Measurements from ENCODE around the gene PROM1.

GRCh38 chr4:15930314-15930713 is 153.5 kb downstream of the PROM1 start:
- TF ChIP-seq EZH2 (IDR thresholded peaks at IDR 0.05; ENCODE audit: borderline replicate concordance) = no peak
- no peak for TF ChIP-seq EZH2phosphoT487 (IDR thresholded peaks at IDR 0.05; ENCODE audit: low read depth, severe bottlenecking, unreplicated experiment)
